Stimulated activated CD4-positive, alpha-beta T cell treated with anti-CD3 and anti-CD28 coated beads, Interleukin-15, amount 100 ng/mL, for 24 hours (primary cell): ENCODE data around the gene BANK1.

Experiments
- DNase-seq: peaks from one replicate; pipeline ENCODE4 v3.0.0-alpha.2; 2020

The BANK1 gene

DNA sequence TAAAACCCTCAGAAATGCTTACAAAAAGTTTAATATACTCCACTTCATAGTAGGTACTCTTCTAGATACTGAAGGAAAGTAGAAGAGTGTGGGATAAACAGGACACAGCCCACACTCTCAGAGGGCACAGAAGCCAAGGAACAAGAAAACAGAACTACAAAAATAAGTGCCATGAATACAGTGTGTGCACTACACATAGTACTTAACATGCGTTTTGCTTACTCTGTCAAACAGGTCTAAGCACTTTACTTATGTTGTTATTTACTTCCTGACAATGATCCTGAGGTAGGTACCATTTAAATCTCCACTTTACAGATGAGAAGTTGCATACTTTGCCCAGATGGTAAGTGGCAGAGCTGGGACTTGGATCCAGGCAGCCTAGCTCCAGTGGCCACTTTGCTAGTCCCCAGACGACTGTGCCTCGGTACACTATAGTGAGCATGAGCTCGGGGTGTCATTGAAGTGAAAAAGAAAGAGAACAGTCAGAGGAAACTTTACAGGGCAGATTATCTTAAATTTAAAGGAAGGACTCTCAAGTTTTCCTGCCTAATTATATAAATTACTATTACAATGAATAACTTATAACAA is 120.3 kb downstream of the BANK1 start:
- DNase-seq, result no peak

DNA sequence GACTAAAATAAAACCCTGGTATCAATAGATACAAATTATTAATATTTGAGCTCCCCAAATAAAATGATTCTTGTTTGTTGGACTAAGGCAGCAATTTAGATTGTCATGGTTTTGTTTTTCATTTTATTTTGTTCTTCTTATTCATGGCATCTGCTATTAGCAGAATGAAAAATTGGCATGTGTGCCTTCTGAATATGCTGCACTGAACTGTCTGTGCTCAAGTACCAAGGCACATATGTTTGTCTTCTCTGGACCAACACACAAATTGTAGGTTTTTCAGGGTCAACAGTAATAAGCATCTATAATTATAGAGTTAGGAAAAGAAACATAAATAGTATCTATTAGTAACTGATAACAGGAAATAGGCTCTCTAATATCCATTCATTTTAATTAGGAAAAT is 121.1 kb downstream of the BANK1 start:
- no peak for DNase-seq

DNA sequence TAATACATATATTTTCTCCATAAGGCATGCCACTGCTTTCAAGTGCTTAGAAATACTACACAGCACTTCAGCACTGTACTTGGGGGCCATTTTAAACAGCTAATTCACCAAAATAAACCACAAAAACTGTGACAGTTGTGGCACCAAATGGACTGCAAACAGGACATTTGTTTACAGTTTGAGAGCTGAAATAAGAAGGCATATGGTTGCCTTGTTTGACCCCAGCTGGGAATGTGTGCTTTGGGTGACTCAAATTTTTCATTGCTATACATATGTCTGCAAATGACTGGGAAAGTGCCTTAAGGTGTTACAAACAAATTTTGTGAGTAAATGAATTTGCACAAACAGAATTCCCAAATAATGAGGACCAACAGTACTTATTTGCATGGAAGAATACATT is 124.2 kb downstream of the BANK1 start:
- DNase-seq, result no peak

DNA sequence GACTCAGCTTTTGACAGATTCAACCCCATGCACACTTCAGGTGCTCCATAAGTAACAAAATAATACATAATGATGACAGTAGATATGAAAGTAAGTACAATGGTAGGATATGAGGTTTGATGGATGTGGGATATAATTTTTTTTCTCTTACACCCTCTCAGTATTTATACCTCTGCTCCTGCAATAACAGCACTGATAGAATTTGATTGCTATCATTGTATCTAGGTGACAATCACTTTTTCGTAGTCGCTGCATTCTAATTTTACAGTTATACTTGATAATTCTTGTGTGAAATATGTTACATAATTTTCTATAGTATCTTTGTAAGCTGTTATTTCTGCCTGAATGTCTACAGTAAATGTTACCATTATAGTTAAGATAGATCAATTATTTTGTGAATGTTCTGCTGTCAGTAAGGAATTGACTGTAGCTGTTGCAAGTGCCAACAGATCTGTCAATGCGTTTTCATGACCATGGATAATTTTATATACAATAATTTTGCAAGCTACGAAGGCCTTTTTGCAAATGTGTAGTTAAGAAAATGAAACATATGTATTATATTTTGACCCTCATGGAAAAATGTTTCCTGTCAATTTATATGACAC is 128.9 kb downstream of the BANK1 start:
- DNase-seq, result no peak

DNA sequence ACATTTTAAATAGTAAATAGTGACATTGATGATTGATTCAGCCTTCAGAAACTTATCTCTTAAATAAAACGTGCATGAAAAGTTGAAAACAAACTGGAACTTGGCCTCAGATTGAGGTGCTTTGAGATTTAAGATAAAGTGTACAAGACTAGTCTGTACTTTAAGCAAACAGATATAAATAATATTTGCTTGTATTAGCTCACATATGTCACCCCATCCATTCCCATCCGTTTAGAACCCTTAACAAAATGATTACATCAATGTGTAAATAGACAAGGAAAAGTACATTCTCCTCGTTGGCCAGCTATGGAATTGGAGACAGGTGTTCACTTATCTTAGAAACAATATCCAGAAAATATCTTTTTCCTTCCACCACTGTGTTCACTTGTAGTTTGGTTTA is 130.8 kb downstream of the BANK1 start:
- no peak for DNase-seq

DNA sequence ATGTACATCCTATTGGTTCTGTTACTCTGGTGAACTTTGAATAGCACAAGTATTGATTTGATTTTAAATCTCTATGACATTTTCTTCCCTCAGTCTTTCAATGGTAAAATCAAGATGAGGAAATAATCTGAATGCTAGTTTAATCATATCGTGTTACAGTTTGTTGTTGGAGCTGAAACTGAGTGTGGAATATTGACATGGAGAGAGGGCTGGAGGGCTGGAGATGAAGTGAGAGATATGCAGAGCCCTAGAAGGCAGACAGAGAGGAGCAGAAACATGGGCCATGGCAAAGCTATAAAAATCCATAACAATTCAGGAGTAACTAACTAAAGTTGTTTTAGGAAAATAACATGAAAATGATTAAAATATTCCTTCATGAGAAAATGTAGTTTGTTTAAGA is 141.1 kb downstream of the BANK1 start:
- DNase-seq, result no peak

DNA sequence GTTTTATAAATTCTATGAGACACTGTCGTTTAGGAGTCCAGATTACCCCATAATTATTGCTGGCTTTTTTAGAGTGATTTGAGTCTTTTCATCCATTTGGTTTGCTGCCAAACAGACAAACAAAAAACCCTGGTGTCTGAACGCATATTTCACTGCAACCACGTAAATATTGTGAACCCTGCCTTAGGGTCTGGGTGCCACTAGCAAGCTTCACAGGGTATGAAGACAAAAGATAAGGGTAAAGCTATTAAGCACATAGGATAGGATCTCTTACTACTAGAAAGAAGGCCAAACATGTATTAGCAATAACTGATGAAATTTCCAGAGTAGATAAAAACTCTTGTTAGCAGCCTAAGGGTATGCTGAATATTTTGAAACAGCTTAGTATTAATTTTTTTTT is 143.3 kb downstream of the BANK1 start:
- DNase-seq, result no peak

DNA sequence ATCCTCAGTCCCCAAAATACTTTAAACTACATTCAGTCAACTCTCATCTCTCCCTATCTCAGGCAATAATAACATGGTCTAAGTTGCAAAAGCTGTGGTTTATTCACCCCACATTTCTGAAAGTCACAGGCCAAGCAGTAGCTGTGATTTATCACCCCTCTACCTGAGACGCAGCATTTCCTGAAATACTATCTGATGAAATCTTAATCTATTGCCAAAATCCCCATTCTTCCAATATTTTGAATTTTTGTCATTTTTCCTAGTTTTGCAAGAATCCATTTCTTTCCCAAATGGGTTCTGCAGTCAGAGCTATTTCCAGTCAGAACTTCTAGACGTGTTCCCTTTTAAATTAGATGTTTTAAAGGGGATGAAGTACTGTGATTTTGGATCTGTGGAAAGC is 148.3 kb downstream of the BANK1 start:
- DNase-seq, result no peak

DNA sequence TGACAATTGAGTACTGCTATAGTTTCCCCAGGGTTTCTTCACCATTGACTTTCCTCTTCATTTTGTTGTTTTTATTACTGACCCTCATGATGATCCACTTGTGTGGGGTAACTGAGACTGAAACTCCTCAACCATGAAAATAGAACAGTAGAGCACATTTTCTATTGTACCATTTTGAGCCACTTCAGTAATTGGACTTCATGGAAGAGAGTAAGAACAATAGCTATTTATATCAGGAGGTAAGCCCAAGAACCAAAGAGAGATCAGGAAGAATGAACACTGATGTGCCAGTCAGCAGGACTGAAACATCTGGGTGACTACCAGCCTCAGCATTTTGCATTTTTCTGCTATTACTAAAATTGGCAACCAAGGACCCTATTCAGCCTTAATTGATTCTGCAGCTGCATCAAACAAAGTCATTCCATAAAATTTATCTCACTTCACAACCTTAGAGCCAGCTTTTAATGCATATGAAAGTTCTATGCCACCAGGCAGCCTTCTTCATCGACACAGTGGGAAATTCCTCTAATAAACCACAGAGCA is 151.4 kb downstream of the BANK1 start:
- DNase-seq, result no peak

DNA sequence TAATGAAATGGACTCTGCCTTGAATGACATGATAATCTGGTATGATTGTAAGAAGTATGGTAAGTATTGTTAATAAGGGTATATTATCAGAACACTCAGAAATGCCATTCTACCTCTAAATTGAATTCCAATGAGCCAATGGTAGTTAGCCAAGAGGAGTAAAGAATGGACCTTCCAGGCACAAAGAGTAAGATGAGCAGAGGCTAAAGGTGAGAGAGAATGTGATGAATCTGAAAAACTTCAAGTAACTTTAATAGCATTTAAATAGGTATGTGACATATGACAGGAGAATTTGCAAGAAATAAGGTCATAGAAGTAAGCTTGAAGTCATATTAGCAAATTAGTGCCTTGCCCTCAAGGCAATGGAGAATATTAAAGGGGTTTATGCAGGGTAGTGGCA is 152.4 kb downstream of the BANK1 start:
- DNase-seq, result no peak

DNA sequence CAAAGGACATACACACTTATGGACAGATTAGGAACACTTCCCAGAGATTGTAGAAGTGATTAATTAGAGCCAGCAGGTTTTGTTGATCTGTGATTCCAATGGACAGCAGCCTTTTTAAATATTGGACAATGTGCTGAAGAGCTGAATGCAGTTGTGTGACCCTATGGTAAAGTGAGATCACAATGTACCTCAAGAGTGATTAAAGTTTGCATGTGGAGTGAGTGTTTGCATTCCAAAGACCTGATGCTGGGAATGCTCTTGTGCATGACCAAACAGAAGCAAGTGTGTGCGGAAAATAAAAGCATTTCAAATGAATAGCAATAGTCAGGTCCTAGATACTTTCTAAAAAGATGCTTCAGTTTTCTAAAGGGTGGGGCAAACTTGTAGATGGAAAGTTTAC is 154.1 kb downstream of the BANK1 start:
- no peak for DNase-seq

DNA sequence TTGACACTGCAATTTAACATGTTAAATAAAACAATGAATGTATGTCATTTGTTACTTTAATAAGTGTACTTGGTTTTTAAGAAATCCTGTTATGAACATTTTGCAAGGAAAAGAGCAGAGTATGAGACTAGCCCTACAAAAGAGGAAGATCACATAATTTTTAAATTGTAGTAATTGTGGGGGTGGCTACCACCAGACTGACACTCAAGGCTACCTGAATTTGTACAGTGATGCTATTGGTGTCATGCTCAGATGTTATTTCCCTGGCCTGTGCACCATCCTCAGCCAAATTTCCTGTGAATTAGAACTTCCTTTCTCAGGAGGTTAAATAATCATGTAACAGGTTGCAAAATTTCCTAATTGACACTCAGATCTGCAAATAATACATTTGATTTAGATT is 157.5 kb downstream of the BANK1 start:
- no peak for DNase-seq

DNA sequence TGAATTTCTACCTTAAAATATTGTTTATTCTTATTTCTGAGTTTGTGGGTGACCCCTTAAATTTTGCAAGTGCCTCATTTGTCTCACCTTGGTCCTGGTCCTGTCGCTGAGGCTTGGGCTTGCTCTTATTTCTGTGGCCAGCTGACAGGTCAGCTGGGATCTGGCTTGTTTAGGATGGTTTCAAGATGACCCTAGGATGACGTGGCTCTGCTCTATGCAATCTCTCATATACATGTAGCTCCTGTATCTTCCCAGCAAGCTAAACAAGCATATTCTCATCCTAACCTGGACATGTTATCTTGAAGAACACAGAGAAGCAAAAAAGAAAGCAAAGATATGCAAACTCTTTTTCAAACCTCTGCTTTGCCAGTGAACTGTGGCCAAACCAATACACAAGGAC is 158.4 kb downstream of the BANK1 start:
- DNase-seq, result no peak

DNA sequence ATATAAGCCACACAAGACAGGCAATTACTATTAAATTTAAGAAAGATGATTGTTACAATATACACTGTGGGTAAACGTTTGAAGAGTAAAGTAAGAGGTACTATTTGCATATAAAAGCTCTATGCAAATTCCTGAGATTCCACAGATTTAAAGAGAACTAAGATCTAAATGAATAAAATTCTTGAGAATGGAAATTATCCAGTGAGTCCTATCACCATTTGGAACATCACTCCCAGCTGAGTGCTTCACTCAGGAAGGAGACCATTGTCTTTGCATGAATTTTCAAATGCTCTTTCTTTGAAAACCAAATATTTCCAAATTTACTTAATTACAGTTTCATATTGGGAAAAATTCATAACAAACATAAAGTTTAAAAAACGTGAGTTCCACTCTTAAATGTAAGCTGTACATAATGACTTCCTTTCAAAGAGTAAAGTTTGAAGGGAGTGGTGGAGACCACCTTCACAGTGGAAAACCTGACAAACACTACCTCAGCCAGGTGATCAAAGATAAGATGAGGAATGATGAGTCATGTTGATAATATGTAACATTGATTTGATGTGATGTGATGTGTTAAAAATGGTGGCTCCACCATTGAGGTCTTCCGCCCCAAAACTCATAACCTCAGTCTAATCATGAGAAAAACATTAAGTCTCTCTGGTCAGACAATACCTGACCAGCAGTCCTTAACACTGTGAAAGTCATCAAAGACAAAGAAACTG is 159.9 kb downstream of the BANK1 start:
- no peak for DNase-seq

DNA sequence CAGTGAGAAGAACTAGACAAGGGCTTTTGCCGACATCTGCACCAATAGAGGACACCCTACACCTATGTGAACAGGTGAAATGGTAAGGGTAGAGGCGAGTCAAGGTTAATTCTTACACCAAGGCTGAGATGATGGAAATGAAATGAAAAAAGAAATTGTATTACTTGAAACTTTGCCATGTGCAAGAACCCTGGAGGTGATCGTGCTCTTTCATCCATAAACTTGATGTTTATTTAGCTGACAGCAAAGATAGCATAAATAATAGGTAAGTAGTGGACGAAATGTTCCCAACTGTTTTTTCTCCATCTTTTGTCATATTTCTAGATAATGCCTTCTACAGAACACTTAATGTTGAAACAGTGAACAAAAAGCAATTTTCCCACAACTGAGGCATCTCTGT is 162.5 kb downstream of the BANK1 start:
- no peak for DNase-seq

DNA sequence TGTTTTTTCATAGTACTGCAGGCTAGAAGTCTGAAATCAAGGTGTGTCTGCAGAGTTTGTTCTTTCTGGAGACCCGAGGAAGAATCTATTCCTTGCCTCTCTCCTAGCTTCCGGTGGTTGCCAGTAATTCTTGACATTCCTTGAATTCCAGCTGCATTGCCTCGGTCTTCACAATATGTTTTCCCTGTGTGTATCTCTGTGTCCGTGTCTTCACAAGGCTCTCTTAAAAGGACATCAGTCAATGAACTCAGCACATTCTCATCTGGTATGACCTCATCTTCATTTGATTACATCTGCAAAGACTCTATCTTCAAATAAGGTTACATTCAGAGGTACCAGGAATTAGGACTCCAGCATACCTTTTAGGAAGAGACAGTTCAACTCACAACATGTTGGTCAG is 163.4 kb downstream of the BANK1 start:
- DNase-seq, result no peak

DNA sequence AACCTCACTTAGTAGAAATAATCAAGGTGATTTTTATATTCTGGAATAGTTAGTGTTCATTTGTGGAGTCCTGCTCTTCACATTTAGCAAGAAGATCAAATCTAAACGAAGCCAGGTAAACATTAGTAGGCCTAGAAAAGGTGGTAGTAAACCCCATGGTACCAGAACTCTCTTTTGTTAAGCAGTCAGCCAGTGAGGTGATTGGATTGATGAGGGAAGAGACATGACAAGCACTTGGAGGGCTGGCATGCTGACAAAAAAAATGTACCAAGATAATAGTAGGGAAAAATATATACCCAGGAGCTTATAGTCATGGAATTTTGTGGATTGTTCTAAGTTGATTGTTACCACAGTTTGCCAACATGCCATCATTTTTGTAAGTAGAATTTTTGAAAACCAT is 163.8 kb downstream of the BANK1 start:
- no peak for DNase-seq

DNA sequence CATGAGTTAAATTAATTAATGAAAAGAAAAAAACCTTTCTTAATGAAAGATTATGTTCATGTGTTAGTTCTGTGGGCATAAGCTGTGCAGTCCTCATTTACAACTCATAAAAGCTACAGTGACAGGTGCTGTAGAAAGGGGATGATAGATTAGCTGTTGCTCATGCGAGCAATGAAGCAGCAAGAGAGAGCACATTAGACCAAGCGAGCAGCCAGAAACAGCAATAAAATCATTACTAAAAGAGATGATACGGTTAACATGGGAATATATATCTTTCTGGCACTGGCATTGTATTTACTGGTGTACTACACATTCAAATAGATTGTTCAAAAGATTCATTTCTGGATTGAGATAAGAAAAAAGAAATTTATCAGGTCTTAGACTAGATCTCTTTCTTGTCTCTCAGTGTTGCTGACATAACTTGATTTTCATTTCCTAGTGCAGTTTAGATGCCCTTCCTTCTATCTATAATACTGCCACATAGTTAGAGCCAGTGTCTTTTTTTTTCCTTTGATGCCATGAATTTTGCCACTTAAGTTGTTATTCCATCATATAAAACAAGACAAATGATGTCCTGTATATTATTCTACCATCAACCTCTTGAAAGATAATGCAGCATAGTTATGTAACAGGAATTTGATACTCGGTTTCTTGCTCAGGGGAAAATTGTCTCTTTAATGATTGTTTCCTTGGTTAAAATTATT is 164.6 kb downstream of the BANK1 start:
- DNase-seq, result no peak

DNA sequence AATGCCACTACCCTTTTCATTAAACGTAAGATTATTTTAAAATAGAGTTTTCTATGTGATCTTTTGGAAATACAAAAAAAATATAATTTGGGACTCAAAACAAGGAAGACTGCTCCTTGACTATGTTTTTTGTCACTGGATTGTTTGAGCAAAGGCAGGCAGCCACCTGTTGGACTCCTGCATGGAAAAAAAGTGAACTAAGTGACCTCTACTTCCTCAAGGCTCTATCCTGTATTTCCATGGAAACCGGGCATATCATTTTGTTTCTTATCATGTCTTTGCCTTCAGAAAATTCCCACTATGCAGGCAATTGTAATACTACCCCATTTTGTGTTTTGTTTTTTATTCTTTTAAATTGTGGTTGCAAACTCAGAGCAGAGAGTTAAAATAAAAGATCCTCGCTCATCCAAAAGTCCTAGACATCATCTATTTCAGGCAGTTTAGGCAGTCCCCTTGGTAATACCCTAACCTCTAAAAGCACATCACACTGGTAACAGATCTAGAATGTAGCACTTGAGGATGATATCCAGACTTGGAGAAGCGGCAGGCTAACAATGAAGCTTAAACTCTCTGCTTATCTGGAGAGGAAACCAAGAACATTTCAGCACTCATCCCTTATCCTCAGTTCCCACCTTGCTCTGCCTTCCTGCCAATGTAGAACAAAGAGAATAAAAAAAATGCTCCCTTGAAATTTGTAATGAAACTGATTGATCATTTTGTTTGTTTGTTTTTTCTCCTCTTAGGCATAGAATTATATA is 165.7 kb downstream of the BANK1 start:
- no peak for DNase-seq

DNA sequence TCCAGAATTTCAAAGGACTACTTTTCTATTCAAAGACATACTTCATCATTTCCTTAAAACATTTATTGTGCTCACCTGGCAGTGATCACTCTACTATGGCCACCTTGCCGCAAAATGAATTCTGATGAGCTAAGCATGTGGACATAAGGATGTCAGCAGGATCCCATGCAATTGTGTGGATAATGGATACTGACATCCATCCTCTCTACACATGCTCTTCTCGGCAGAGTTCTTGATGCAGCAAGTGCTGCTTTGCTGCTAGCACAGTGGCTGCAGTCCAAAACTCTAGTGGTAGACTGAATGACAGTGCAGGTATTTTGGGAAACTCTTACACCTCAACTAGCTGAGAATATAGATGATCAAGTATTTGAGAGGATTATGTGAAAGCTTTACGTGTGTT is 168.0 kb downstream of the BANK1 start:
- DNase-seq, result no peak

DNA sequence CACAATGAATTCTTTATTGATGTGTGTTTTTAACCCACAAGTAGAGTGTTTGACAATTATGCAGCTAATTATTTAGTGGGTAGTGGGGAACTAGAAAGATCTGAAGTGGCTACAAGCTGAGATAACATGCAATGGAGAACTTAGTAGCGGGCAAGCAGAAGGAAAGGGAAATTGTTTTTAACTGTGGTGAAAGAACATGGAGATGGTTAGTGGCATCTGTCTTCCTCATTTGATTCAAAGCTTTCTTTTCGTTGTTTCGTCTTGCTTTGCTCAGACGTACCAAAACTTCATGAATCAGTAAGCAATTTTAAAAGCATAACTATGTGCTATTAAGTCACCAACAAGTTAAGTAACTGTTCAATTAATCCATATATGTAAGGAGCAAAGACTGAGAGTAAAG is 169.9 kb downstream of the BANK1 start:
- DNase-seq, result no peak

DNA sequence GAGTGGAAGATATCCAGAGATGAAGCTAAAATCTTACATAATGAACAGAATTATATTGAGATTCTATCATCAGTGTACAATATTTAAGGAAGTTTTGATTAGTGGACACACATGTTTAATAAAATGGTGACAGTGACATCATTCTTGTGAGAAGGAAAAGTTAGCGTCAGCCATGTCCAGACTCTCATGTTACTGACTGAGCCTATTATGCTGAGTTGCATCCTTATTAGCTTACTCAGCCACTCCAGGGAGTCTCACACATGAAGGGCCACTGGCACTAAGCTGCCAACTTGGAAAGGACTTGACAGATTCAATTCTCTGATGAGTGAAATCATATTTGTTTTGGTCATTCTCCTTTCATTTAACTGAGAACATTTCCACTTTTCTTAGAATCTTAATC is 170.6 kb downstream of the BANK1 start:
- DNase-seq, result no peak

DNA sequence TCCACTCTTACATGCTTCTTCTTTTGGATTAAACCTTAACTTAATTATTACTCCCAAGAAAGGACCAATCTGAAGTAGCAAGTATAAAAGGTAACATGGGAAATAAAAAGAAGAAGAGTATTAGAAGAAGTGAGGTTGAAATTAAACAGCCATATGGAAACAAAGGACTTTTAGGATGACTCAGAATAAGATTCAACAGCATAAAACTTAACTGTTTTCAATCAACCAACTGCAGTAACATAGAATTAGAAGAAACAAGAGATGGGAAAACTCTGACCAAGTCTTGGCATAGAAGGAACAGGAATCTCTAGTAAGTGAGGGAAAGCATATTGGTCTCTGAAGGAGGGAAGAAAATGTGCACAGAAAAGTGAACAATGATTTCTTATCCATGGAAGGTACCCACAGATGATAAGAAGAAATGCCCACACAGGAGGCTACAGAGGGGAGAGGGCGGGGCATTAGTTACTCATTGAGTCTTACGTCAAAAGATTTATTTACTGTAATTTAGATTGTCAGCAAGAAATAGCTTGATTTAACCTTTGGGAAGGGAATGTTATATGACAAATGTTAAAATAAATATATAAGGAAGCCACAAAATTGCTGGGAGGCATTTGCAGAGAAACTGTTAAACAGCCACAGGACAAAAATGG is 177.3 kb downstream of the BANK1 start:
- DNase-seq, result no peak
